ENCODE data around the gene CUEDC1. TPM values are rescaled to one million over a fixed set of nuclear protein-coding genes. Genes with fewer than 3 reads are reported as not detected.
A peak's percentile ranks its signal among the peaks of the same experiment; 100 is the strongest.

CUEDC1 gene, protein sequence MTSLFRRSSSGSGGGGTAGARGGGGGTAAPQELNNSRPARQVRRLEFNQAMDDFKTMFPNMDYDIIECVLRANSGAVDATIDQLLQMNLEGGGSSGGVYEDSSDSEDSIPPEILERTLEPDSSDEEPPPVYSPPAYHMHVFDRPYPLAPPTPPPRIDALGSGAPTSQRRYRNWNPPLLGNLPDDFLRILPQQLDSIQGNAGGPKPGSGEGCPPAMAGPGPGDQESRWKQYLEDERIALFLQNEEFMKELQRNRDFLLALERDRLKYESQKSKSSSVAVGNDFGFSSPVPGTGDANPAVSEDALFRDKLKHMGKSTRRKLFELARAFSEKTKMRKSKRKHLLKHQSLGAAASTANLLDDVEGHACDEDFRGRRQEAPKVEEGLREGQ
- total RNA-seq: 10 to 100 TPM in 3 of 4 donors, 1 to 10 TPM in 1; 7.9 to 63.6 (median 18.8) TPM

DNA sequence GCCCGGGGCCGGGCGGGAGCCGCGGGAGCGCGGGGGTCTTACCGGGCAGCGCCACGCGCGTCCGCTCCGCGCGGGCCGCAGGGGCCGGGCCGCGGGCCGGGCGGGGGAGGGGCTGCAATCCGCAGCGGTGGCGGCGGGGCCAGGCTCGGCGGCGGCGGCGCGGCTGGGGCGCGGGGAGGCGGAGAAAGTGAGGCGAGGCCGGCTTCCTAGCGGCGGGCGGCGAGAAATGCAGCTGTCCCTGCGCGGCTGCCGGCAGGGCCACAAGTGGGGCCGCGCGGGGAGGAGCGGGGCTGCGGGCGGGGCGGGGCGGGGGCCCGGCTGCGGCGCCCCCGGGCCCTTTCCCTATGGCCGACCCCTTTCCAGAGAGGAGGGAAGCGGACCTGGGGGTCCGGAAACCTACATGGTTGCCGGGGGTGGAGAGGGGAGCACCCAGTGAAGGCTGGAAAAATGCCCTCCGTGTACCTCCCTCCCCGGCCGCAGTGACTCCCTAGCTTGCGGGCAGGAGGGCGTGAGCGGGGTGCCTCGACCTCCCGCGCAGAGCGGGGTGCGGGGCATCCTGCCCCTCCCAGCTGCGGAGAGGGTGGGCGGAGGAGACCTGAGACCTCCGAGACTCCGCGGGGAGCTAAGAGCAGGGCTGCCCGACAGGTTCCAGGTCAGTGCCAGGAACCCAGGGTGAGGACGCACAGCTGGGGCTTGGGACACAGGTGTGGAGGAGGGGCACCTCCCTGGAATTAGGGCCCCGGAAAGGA, at the start of gene CUEDC1:
CUEDC1 (minus strand) TSS at position 230 of the 749 bp plus-strand sequence. CDS start 69,848 bp downstream, outside the sequence.
- intact Hi-C loops (cut with DNase I; ENCODE audit: low total_unique reads): loop anchor here (2.0 kb wide), 1 partner anchor 61 kb away; no protein-coding TSS in a partner anchor
- H3K4me1 ChIP-seq: peaks cover 0 to 8% of the 10 kb centered on the region in 2 donors
- no peaks in the 10 kb centered on the region for H3K9me3 ChIP-seq
- H3K36me3 ChIP-seq: no peaks in the 10 kb centered on the region
- DNase-seq: peak; percentile 77 to 84
- no peak for TF ChIP-seq POLR2A (IDR thresholded peaks at IDR 0.05)
- TF ChIP-seq CTCF (IDR thresholded peaks at IDR 0.05): peak in 3 of 4 experiments; percentile 44 to 72 (median 62)
- H3K27me3 ChIP-seq: no peaks in the 10 kb centered on the region
- H3K27ac ChIP-seq: peak within 1 kb of the TSS; percentile 98 to 99
- H3K4me3 ChIP-seq: peak within 1 kb of the TSS; percentile 55 to 96

DNA sequence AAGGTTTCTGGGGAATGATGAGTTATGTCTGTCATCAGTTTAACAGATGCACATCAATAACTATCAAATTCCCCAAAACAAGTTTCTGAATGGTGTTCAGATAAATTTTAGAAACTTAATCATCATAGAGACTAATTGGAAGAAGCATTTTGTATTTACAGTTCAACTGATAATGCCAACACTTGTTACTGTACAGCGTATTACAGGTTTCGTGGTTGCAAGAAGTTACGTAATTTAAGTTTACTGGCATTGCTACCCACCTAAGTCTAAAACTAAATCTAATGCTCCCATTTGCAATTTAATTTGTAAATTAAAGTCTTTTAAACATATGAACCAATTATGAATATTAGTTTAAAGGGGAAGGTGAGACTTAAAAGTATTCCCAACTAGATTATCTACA, 48.8 kb upstream of the CUEDC1 start:
- H3K9me3 ChIP-seq: no peaks in the 10 kb centered on the region
- no peak overlapping the region for H3K27ac ChIP-seq
- TF ChIP-seq POLR2A (IDR thresholded peaks at IDR 0.05) (no peak), CTCF (IDR thresholded peaks at IDR 0.05) (no peak)
- no peaks in the 10 kb centered on the region for H3K27me3 ChIP-seq
- intact Hi-C loops (cut with DNase I; ENCODE audit: low total_unique reads): no loop called here
- peaks cover 9 to 22% of the 10 kb centered on the region in 2 donors for H3K4me1 ChIP-seq
- no peak for DNase-seq
- no peak overlapping the region for H3K4me3 ChIP-seq
- no peaks in the 10 kb centered on the region for H3K36me3 ChIP-seq

DNA sequence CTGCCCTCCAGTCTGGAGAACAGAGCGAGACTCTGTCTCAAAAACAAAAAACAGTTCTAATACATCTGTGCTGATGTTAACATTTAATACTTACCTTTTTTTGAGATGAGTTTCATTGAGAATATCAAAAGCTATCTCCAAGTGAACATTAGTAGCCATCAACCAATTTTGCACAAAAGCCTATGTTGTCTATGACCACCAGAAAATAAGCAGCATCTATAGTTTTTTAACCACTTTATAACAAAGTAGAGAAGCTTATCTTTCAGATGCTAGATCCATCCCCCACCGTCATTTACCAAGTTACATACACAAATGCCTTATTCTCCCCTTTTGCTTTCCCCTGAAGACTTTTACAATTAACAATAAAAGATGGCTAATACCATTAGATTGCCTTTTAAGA, 47.8 kb upstream of the CUEDC1 start:
- DNase-seq: no peak
- Histone ChIP-seq H3K27ac (no peak overlapping the region), H3K27me3 (no peaks in the 10 kb centered on the region), H3K9me3 (no peaks in the 10 kb centered on the region), H3K4me1 (peaks cover 9 to 22% of the 10 kb centered on the region in 2 donors), H3K4me3 (no peak overlapping the region), H3K36me3 (no peaks in the 10 kb centered on the region)
- intact Hi-C loops (cut with DNase I; ENCODE audit: low total_unique reads): no loop called here
- TF ChIP-seq CTCF (IDR thresholded peaks at IDR 0.05) (no peak), POLR2A (IDR thresholded peaks at IDR 0.05) (no peak)

DNA sequence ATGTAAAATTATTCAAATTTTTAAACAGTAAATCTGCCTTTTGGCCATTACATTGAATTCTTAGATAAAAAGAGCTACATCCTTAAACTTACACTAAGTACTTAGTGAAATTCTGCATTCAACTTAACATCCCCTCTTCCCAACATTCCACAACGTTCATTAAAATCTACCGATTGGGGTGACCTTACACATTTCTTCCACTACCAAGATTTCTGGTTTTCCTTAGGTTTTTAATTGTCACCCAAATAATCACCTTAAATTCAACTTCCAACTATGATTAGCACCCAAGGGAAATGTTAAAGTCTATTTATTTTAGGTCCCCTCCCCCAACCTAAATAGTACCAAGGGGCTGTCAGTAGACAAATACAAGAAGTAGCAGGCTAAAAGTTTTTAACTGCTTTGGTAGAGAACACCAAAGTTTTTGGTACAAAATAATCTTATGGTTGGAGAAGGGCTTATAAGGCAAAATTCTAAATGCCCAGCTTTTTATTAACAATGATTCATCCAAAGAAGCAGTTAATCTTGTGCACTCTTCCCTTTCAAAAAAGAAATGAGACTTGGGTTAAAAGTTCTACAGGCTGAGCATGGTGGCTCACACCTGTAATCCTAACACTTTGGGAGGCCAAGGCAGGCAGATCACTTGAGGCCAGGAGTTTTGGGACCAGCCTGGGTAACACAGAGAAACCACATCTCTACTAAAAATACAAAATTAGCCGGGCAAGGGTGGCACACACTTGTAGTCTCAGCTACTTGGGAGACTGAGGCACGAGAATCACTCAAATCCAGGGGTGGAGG, 47.1 kb upstream of the CUEDC1 start:
- intact Hi-C loops (cut with DNase I; ENCODE audit: low total_unique reads): no loop called here
- Histone ChIP-seq H3K4me3 (no peak overlapping the region), H3K27me3 (no peaks in the 10 kb centered on the region), H3K27ac (no peak overlapping the region), H3K4me1 (peaks cover 9 to 22% of the 10 kb centered on the region in 2 donors), H3K36me3 (no peaks in the 10 kb centered on the region), H3K9me3 (no peaks in the 10 kb centered on the region)
- TF ChIP-seq CTCF (IDR thresholded peaks at IDR 0.05) (no peak), POLR2A (IDR thresholded peaks at IDR 0.05) (no peak)
- no peak for DNase-seq
